NCI-H187 treated with DMSO at 0.1 percent for 48 hours (cell line): Measurements from ENCODE around the gene AGAP5.
"Not testable (repeated sequence)": the region's sequence is repeated elsewhere in the genome, so short reads cannot be mapped to it uniquely, and the experiment has no call there.

Experiments used
- DNase-seq: peaks from one replicate; lab custom pipeline; 2025; lab: John Stamatoyannopoulos, UW

Gene AGAP5

GRCh38 chr10:73714483-73714882 lies 16.6 kb upstream of the AGAP5 start:
- DNase-seq: not testable (repeated sequence)

GRCh38 chr10:73713912-73714311 lies 16.0 kb upstream of the AGAP5 start:
- not testable (repeated sequence) for DNase-seq

- not testable (repeated sequence) for DNase-seq
Observed at GRCh38 chr10:73711683-73712082, 13.8 kb upstream of the AGAP5 start.

- not testable (repeated sequence) for DNase-seq
Observed at GRCh38 chr10:73708122-73708521, 10.2 kb upstream of the AGAP5 start.

GRCh38 chr10:73707628-73708027 lies 9.7 kb upstream of the AGAP5 start:
- not testable (repeated sequence) for DNase-seq

GRCh38 chr10:73706488-73706887 lies 8.6 kb upstream of the AGAP5 start:
- not testable (repeated sequence) for DNase-seq

GRCh38 chr10:73705506-73706072 lies 7.7 kb upstream of the AGAP5 start:
- DNase-seq: not testable (repeated sequence)

GRCh38 chr10:73703924-73704323 lies 6.0 kb upstream of the AGAP5 start:
- not testable (repeated sequence) for DNase-seq

GRCh38 chr10:73698819-73699218 lies 910 bp upstream of the AGAP5 start:
- DNase-seq: not testable (repeated sequence)

- not testable (repeated sequence) for DNase-seq
Observed at GRCh38 chr10:73695302-73695701, 2.6 kb downstream of the AGAP5 start.

GRCh38 chr10:73690755-73691154 lies 7.2 kb downstream of the AGAP5 start:
- DNase-seq: not testable (repeated sequence)

- DNase-seq: not testable (repeated sequence)
Observed at GRCh38 chr10:73689596-73689995, 8.3 kb downstream of the AGAP5 start.

- DNase-seq: not testable (repeated sequence)
Observed at GRCh38 chr10:73687641-73688040, 10.3 kb downstream of the AGAP5 start.

GRCh38 chr10:73674546-73674945 lies 23.4 kb downstream of the AGAP5 start:
- not testable (repeated sequence) for DNase-seq

GRCh38 chr10:73668378-73668777 lies 29.5 kb downstream of the AGAP5 start:
- DNase-seq: not testable (repeated sequence)

GRCh38 chr10:73666153-73666809 lies 31.6 kb downstream of the AGAP5 start:
- DNase-seq: not testable (repeated sequence)

- not testable (repeated sequence) for DNase-seq
Observed at GRCh38 chr10:73665581-73665980, 32.3 kb downstream of the AGAP5 start.

- not testable (repeated sequence) for DNase-seq
Observed at GRCh38 chr10:73664156-73665040, 33.5 kb downstream of the AGAP5 start.

GRCh38 chr10:73663621-73664020 lies 34.3 kb downstream of the AGAP5 start:
- not testable (repeated sequence) for DNase-seq

- not testable (repeated sequence) for DNase-seq
Observed at GRCh38 chr10:73662705-73663104, 35.2 kb downstream of the AGAP5 start.

- DNase-seq: no peak
Observed at GRCh38 chr10:73655990-73656298, 42.0 kb downstream of the AGAP5 start, which contains the start of gene SYNPO2L. TSS of gene SYNPO2L (minus strand) at chr10:73656029. CDS start at chr10:73655922, 107 bp downstream.

- DNase-seq: no peak
Observed at GRCh38 chr10:73655257-73655989, 42.5 kb downstream of the AGAP5 start.
